Chondrocyte (in vitro differentiated cells): ENCODE measurements around the gene CHD1L. TPM values are rescaled to one million over a fixed set of nuclear protein-coding genes. Genes with fewer than 3 reads are reported as not detected.

Source experiments
- DNase-seq: peaks from one replicate; pipeline ENCODE4 v3.0.0; 2021; ENCODE audit warnings: mixed read lengths, low spot score
- H3K27ac Mint-ChIP-seq: one replicate; pipeline ENCODE4 v1.8.0; 2021; ENCODE audit warnings: mild to moderate bottlenecking, moderate library complexity, mixed read lengths; ENCODE audit not compliant: unreplicated experiment
- H3K27me3 Mint-ChIP-seq: 2 replicates; pipeline ENCODE4 v1.8.0; 2021; ENCODE audit warnings: low read depth, mixed read lengths
- H3K36me3 Mint-ChIP-seq: 2 replicates; pipeline ENCODE4 v1.8.0; 2021; ENCODE audit warnings: low read depth, mixed read lengths
- H3K4me1 Mint-ChIP-seq: 2 replicates; pipeline ENCODE4 v1.8.0; 2021; ENCODE audit warnings: low read depth, mild to moderate bottlenecking, mixed read lengths
- H3K4me3 Mint-ChIP-seq: one replicate; pipeline ENCODE4 v1.8.0; 2021; ENCODE audit warnings: mild to moderate bottlenecking, moderate library complexity, mixed read lengths; ENCODE audit not compliant: unreplicated experiment
- H3K9me3 Mint-ChIP-seq: 2 replicates; pipeline ENCODE4 v1.8.0; 2021; ENCODE audit warnings: low read depth, mixed read lengths
- CTCF ChIP-seq: fragments of 200-600 bp; sonication (generic); IDR thresholded peaks from 2 replicates; pipeline ENCODE4 v1.5.0; 2021; ENCODE audit warnings: antibody characterized with exemption, mild to moderate bottlenecking, moderate library complexity
- total RNA-seq: library from RNA; stranded (reverse); gene quantifications from 3 replicates; pipeline ENCODE4 v1.2.1, GENCODE V29; 2021

Gene CHD1L
- total RNA-seq, 1 donor from 2014 or later, result 34.5 TPM

GRCh38 chr1:147245129-147245528, 2.6 kb downstream of the CHD1L start:
- no peaks in the 10 kb centered on the region for H3K36me3 Mint-ChIP-seq
- no peak overlapping the region for H3K27ac Mint-ChIP-seq
- H3K4me1 Mint-ChIP-seq, result peaks cover 49% of the 10 kb centered on the region
- no peaks in the 10 kb centered on the region for H3K27me3 Mint-ChIP-seq
- no peak overlapping the region for H3K4me3 Mint-ChIP-seq
- TF ChIP-seq CTCF, result no peak
- DNase-seq, result no peak
- no peaks in the 10 kb centered on the region for H3K9me3 Mint-ChIP-seq

GRCh38 chr1:147245586-147246021, 3.1 kb downstream of the CHD1L start:
- Mint-ChIP-seq H3K4me3 (no peak overlapping the region), H3K27me3 (no peaks in the 10 kb centered on the region), H3K36me3 (no peaks in the 10 kb centered on the region), H3K27ac (no peak overlapping the region), H3K9me3 (no peaks in the 10 kb centered on the region), H3K4me1 (peaks cover 49% of the 10 kb centered on the region)
- no peak for DNase-seq
- no peak for TF ChIP-seq CTCF

- Mint-ChIP-seq H3K4me1 (peaks cover 49% of the 10 kb centered on the region), H3K27ac (no peak overlapping the region), H3K4me3 (no peak overlapping the region), H3K27me3 (no peaks in the 10 kb centered on the region), H3K36me3 (no peaks in the 10 kb centered on the region), H3K9me3 (no peaks in the 10 kb centered on the region)
- no peak for TF ChIP-seq CTCF
- no peak for DNase-seq
Observed at GRCh38 chr1:147246044-147246690, 3.7 kb downstream of the CHD1L start.

GRCh38 chr1:147246910-147247655, 4.6 kb downstream of the CHD1L start:
- no peak overlapping the region for H3K4me3 Mint-ChIP-seq

More at GRCh38 chr1:147246910-147247655, 4.6 kb downstream of the CHD1L start:
- Mint-ChIP-seq H3K4me1 (peaks cover 47% of the 10 kb centered on the region), H3K9me3 (no peaks in the 10 kb centered on the region), H3K36me3 (no peaks in the 10 kb centered on the region), H3K27me3 (no peaks in the 10 kb centered on the region), H3K27ac (no peak overlapping the region)
- DNase-seq, result no peak
- no peak for TF ChIP-seq CTCF
